Measurements from ENCODE around the gene ZNF189. TPM values are rescaled to one million over a fixed set of nuclear protein-coding genes. Genes with fewer than 3 reads are reported as not detected.
"Not testable (repeated sequence)": the region's sequence is repeated elsewhere in the genome, so short reads cannot be mapped to it uniquely, and the experiment has no call there.

Gene ZNF189
- polyA plus RNA-seq, 4 donors = 35.6 to 50.5 (median 43.9) TPM

GRCh38 chr9:101376111-101376848 is 22.4 kb upstream of the ZNF189 start:
- DNase-seq (ENCODE audit: low read depth in 4 of 4, low spot score in 2 of 4) = no peak

GRCh38 chr9:101380295-101380694 is 18.4 kb upstream of the ZNF189 start:
- DNase-seq (ENCODE audit: low read depth in 4 of 4, low spot score in 2 of 4) = no peak

- no peak for DNase-seq (ENCODE audit: low read depth in 4 of 4, low spot score in 2 of 4)
Measured at GRCh38 chr9:101381118-101381517, 17.5 kb upstream of the ZNF189 start.

- no peak for DNase-seq (ENCODE audit: low read depth in 4 of 4, low spot score in 2 of 4)
Measured at GRCh38 chr9:101381833-101382342, 16.8 kb upstream of the ZNF189 start.

GRCh38 chr9:101383361-101383760 is 15.3 kb upstream of the ZNF189 start:
- DNase-seq (ENCODE audit: low read depth in 4 of 4, low spot score in 2 of 4) = no peak

GRCh38 chr9:101384873-101385536 is 13.6 kb upstream of the ZNF189 start, which contains the start of gene BAAT:
Gene BAAT (minus strand): TSS chr9:101385006. CDS start chr9:101371404, 13,602 bp downstream.
- DNase-seq (ENCODE audit: low read depth in 4 of 4, low spot score in 2 of 4) = not testable (repeated sequence)

GRCh38 chr9:101387871-101388506 is 10.7 kb upstream of the ZNF189 start:
- no peak for DNase-seq (ENCODE audit: low read depth in 4 of 4, low spot score in 2 of 4)

- no peak for DNase-seq (ENCODE audit: low read depth in 4 of 4, low spot score in 2 of 4)
Measured at GRCh38 chr9:101388507-101388993, 10.1 kb upstream of the ZNF189 start.

- DNase-seq (ENCODE audit: low read depth in 4 of 4, low spot score in 2 of 4) = no peak
Measured at GRCh38 chr9:101393135-101393534, 5.5 kb upstream of the ZNF189 start.

GRCh38 chr9:101394687-101395086 is 4.0 kb upstream of the ZNF189 start:
- no peak for DNase-seq (ENCODE audit: low read depth in 4 of 4, low spot score in 2 of 4)

GRCh38 chr9:101397746-101398067 is 944 bp upstream of the ZNF189 start:
- no peak for DNase-seq (ENCODE audit: low read depth in 4 of 4, low spot score in 2 of 4)

GRCh38 chr9:101398930-101399642 is 435 bp downstream of the ZNF189 start:
- DNase-seq (ENCODE audit: low read depth in 4 of 4, low spot score in 2 of 4) = peak in 3 of 4 donors; percentile 15 to 37 (median 16)

GRCh38 chr9:101399643-101399970 is 956 bp downstream of the ZNF189 start:
- no peak for DNase-seq (ENCODE audit: low read depth in 4 of 4, low spot score in 2 of 4)

GRCh38 chr9:101400120-101400519 is 1.5 kb downstream of the ZNF189 start:
- DNase-seq (ENCODE audit: low read depth in 4 of 4, low spot score in 2 of 4) = no peak

GRCh38 chr9:101403516-101404285 is 5.0 kb downstream of the ZNF189 start:
- DNase-seq (ENCODE audit: low read depth in 4 of 4, low spot score in 2 of 4) = no peak

GRCh38 chr9:101408374-101409078 is 9.9 kb downstream of the ZNF189 start:
- no peak for DNase-seq (ENCODE audit: low read depth in 4 of 4, low spot score in 2 of 4)

GRCh38 chr9:101409079-101409477 is 10.4 kb downstream of the ZNF189 start:
- no peak for DNase-seq (ENCODE audit: low read depth in 4 of 4, low spot score in 2 of 4)

- DNase-seq (ENCODE audit: low read depth in 4 of 4, low spot score in 2 of 4) = no peak
Measured at GRCh38 chr9:101414839-101415238, 16.2 kb downstream of the ZNF189 start.

- DNase-seq (ENCODE audit: low read depth in 4 of 4, low spot score in 2 of 4) = no peak
Measured at GRCh38 chr9:101415578-101415977, 16.9 kb downstream of the ZNF189 start.
